HEK293 (cell line): ENCODE data around the gene CEMIP2.

Experiments
- CTCF ChIP-seq: fragments of 450-650 bp; formaldehyde crosslinking; IDR thresholded peaks from 2 replicates; pipeline ENCODE4 v1.5.1; 2016; ENCODE audit warnings: missing biosample characterization, missing genetic modification characterization
- HOXA7 ChIP-seq: sonication (generic); formaldehyde crosslinking; IDR thresholded peaks from 2 replicates; pipeline ENCODE4 v1.8.1; 2022; ENCODE audit warnings: missing genetic modification reagents, borderline replicate concordance
- KLF1 ChIP-seq: fragments of 450-650 bp; formaldehyde crosslinking; IDR thresholded peaks from 2 replicates; pipeline ENCODE4 v1.5.1; 2016; ENCODE audit warnings: missing biosample characterization, missing genetic modification characterization
- PRDM4 ChIP-seq: fragments of 450-650 bp; formaldehyde crosslinking; IDR thresholded peaks from 2 replicates; pipeline ENCODE4 v1.5.1; 2017; ENCODE audit warnings: missing biosample characterization, missing genetic modification characterization
- ZBTB11 ChIP-seq: fragments of 450-650 bp; formaldehyde crosslinking; conservative IDR thresholded peaks from 2 replicates; pipeline ENCODE4 v1.5.1; 2016; ENCODE audit warnings: low read depth, missing biosample characterization, missing genetic modification characterization
- ZNF274 ChIP-seq, 2 experiments: fragments of 200-500 bp in 1 of 2; fragments of 450-650 bp in 1 of 2; sonication (Bioruptor generic) in 1 of 2; formaldehyde crosslinking in 1 of 2; IDR thresholded peaks; 2 replicates each; pipeline versions ENCODE4 v1.5.1 to v1.6.1; 2014 to 2016; ENCODE audit warnings: borderline replicate concordance in 1 of 2, inconsistent platforms in 1 of 2, low read length in 1 of 2, missing biosample characterization in 1 of 2, missing genetic modification characterization in 1 of 2
- ZNF362 ChIP-seq: fragments of 450-650 bp; formaldehyde crosslinking; IDR thresholded peaks from 2 replicates; pipeline ENCODE4 v1.5.1; 2016; ENCODE audit warnings: missing biosample characterization, missing genetic modification characterization
- ZSCAN5A ChIP-seq: fragments of 450-650 bp; formaldehyde crosslinking; IDR thresholded peaks from 2 replicates; pipeline ENCODE4 v1.5.1; 2016; ENCODE audit warnings: missing biosample characterization, missing genetic modification characterization

GRCh38 chr9:71690063-71690688 lies 78.1 kb downstream of the CEMIP2 start:
- TF ChIP-seq ZNF362: no peak
- no peak for TF ChIP-seq ZSCAN5A (tag by site-specific recombination)
- no peak for TF ChIP-seq PRDM4 (tag by site-specific recombination)
- no peak for TF ChIP-seq HOXA7 (CRISPR knock-in tag)
- TF ChIP-seq KLF1 (tag by site-specific recombination): no peak
- TF ChIP-seq ZBTB11 (tag by site-specific recombination): no peak
- no peak for TF ChIP-seq CTCF (tag by site-specific recombination)
- TF ChIP-seq ZNF274 (IDR thresholded peaks at IDR 0.05; ENCODE audit: low read length): no peak
- no peak for TF ChIP-seq ZNF274 (tag by site-specific recombination; IDR thresholded peaks at IDR 0.05; ENCODE audit: borderline replicate concordance)
